Type B pancreatic cell (in vitro differentiated cells): Measurements from ENCODE around the gene SCGB1C1. TPM values are rescaled to one million over a fixed set of nuclear protein-coding genes. Genes with fewer than 3 reads are reported as not detected.
A peak's percentile ranks its signal among the peaks of the same experiment; 100 is the strongest.

Experiments
- DNase-seq: peaks from one replicate; pipeline ENCODE4 v3.0.0; 2021; ENCODE audit warnings: mixed read lengths; ENCODE audit not compliant: unreplicated experiment; ENCODE audit errors: extremely low spot score
- H3K27ac Mint-ChIP-seq: 2 replicates; pipeline ENCODE4 v1.8.0; 2021; ENCODE audit warnings: mild to moderate bottlenecking, mixed read lengths
- H3K27me3 Mint-ChIP-seq: 2 replicates; pipeline ENCODE4 v1.8.0; 2021; ENCODE audit warnings: mixed read lengths
- H3K36me3 Mint-ChIP-seq: 2 replicates; pipeline ENCODE4 v1.8.0; 2021; ENCODE audit warnings: mixed read lengths
- H3K4me1 Mint-ChIP-seq: one replicate; pipeline ENCODE4 v1.8.0; 2021; ENCODE audit warnings: mixed read lengths; ENCODE audit not compliant: unreplicated experiment
- H3K4me3 Mint-ChIP-seq: 2 replicates; pipeline ENCODE4 v1.8.0; 2021; ENCODE audit warnings: mild to moderate bottlenecking, mixed read lengths
- H3K9me3 Mint-ChIP-seq: 2 replicates; pipeline ENCODE4 v1.8.0; 2021; ENCODE audit warnings: mixed read lengths
- total RNA-seq: library from RNA; stranded (reverse); gene quantifications from 2 replicates; pipeline ENCODE4 v1.2.1, GENCODE V29; 2021; ENCODE audit warnings: low replicate concordance
- TF ChIP-seq, protein P1 (sequence below): fragments of 200-600 bp; sonication (generic); conservative IDR thresholded peaks from 2 replicates; pipeline ENCODE4 v1.5.0; 2021; ENCODE audit warnings: antibody characterized with exemption, mild to moderate bottlenecking

The SCGB1C1 gene
- total RNA-seq, 1 donor from 2014 or later = not detected

DNA sequence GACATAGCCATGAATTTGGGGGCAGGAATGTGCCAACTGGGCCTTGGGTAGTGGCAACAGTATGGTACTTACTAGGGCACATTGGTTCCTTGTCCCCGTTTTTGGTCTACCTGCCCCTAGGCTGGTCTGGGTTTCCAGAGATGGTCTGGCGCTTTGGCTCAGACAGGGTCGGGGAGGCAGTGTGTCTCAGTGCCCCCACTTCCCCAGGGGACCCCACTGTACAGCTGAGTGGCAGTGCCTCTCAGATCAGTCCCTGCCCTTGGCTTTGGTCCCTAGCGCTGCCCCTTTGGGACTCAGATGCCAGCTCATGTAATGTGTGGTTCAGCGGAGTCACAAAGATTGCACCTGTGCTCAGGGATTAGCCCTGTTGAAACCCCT, 17.9 kb downstream of the SCGB1C1 start:
- H3K4me1 Mint-ChIP-seq = peaks cover 16% of the 10 kb centered on the region
- no peak for DNase-seq
- H3K9me3 Mint-ChIP-seq = no peaks in the 10 kb centered on the region
- no peaks in the 10 kb centered on the region for H3K27me3 Mint-ChIP-seq
- peak overlapping the region; percentile 90 for H3K27ac Mint-ChIP-seq
- peaks cover 5% of the 10 kb centered on the region for H3K36me3 Mint-ChIP-seq
- TF ChIP-seq, protein P1, sequence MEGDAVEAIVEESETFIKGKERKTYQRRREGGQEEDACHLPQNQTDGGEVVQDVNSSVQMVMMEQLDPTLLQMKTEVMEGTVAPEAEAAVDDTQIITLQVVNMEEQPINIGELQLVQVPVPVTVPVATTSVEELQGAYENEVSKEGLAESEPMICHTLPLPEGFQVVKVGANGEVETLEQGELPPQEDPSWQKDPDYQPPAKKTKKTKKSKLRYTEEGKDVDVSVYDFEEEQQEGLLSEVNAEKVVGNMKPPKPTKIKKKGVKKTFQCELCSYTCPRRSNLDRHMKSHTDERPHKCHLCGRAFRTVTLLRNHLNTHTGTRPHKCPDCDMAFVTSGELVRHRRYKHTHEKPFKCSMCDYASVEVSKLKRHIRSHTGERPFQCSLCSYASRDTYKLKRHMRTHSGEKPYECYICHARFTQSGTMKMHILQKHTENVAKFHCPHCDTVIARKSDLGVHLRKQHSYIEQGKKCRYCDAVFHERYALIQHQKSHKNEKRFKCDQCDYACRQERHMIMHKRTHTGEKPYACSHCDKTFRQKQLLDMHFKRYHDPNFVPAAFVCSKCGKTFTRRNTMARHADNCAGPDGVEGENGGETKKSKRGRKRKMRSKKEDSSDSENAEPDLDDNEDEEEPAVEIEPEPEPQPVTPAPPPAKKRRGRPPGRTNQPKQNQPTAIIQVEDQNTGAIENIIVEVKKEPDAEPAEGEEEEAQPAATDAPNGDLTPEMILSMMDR = no peak
- H3K4me3 Mint-ChIP-seq = peak overlapping the region; percentile 98

DNA sequence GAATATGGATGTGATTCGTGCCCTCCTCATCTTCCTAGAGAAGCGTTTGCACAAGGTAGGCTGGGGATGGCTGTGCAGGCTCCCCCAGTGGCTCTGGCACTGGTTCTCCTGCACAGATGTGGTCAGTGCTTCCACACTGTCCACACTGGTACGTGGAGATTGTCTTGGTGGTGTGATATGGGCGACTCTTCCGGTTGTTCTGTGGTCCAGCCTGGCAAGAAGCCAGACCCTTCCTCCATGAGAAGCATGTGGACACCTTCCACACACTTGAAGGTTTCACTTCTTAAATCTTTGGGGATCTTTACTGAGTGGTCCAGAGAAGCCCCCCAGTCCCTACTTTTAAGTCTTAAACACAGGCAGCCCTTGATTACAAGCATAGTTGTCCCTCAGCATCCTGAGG, 18.4 kb downstream of the SCGB1C1 start:
- no peaks in the 10 kb centered on the region for H3K27me3 Mint-ChIP-seq
- H3K36me3 Mint-ChIP-seq = peaks cover 5% of the 10 kb centered on the region
- TF ChIP-seq, protein P1 = no peak
- peak overlapping the region; percentile 98 for H3K4me3 Mint-ChIP-seq
- H3K9me3 Mint-ChIP-seq = no peaks in the 10 kb centered on the region
- H3K27ac Mint-ChIP-seq = peak overlapping the region; percentile 90
- H3K4me1 Mint-ChIP-seq = peaks cover 16% of the 10 kb centered on the region
- DNase-seq = no peak

DNA sequence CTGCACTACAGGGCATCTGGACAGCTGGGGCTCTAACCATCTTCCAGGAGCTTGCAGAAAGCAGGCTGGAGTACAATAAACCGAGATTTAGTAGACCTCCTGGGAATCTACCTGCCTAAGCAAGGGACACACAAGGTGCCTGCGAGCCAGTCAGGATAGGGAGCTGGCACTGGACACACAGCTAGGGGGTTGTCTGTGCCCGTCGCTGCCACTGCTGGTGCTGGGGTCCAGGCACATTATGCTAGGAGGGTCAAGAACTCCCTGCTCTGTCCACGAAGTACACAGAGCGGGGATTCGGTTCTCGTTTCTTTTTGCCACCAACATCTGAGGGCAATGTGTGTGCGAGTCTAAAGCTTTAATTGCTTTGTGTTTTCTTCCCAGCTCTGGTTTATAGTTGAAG, 18.9 kb downstream of the SCGB1C1 start:
- Mint-ChIP-seq H3K27ac (peak overlapping the region; percentile 90), H3K4me3 (peak overlapping the region; percentile 98)

DNA sequence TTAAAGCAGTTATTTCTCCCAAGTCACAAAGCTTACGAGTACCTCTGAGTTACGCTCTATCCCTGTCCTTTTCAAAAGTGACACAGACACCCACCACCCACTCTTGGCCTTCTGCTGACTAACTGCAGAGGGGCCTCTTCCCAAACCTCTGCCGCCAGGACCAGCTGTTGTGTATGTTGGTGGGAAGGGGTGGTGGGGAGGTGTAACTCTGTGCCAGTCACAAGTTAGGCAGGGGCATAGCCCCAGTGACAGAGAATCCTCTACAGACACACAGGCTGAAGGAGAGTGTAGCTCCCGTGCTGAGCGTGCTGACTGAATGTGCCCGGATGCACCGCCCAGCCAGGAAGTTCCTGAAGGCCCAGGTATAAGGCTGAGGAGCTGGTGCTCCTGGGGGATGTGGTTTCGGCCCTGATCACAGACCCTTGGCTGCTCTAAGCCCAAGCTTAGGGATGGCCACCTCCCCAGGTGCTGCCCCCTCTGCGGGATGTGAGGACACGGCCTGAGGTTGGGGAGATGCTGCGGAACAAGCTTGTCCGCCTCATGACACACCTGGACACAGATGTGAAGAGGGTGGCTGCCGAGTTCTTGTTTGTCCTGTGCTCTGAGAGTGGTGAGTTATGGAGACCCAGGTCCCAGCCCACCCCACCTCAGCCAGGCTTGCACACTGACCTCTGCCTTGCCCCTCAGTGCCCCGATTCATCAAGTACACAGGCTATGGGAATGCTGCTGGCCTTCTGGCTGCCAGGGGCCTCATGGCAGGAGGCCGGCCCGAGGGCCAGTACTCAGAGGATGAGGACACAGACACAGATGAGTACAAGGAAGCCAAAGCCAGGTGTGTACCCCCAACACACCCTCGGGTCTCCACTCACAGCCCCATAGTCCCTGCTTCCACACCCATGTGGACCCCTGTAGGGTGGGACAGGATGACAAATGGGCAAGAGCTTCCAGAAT, 19.5 kb downstream of the SCGB1C1 start:
- Mint-ChIP-seq H3K27me3 (no peaks in the 10 kb centered on the region), H3K27ac (peak overlapping the region; percentile 61), H3K9me3 (no peaks in the 10 kb centered on the region), H3K4me3 (peak overlapping the region; percentile 34), H3K4me1 (peaks cover 15% of the 10 kb centered on the region), H3K36me3 (peaks cover 5% of the 10 kb centered on the region)
- TF ChIP-seq, protein P1 = no peak
- no peak for DNase-seq

More for the DNA sequence above, 18.9 kb downstream of the SCGB1C1 start:
- Mint-ChIP-seq H3K27me3 (no peaks in the 10 kb centered on the region), H3K4me1 (peaks cover 16% of the 10 kb centered on the region), H3K36me3 (peaks cover 5% of the 10 kb centered on the region), H3K9me3 (no peaks in the 10 kb centered on the region)
- TF ChIP-seq, protein P1 = no peak
- DNase-seq = no peak

DNA sequence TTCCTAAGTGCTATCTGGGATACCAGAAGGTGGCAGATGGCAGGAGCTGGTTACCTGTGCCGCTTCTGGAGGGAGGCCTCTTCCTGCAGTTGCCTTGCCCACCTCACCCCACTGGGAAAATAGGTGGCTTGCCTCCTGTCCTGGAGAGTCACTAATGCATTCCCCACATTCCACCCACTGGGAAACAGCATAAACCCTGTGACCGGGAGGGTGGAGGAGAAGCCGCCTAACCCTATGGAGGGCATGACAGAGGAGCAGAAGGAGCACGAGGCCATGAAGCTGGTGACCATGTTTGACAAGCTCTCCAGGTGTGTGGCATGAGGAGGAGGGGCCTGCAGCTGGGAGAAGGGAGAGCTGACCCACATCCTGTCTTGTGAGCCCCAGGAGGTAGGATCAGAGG, 20.2 kb downstream of the SCGB1C1 start:
- Mint-ChIP-seq H3K4me3 (no peak overlapping the region), H3K27me3 (no peaks in the 10 kb centered on the region), H3K9me3 (no peaks in the 10 kb centered on the region), H3K27ac (peak overlapping the region; percentile 65), H3K36me3 (peaks cover 5% of the 10 kb centered on the region), H3K4me1 (peaks cover 13% of the 10 kb centered on the region)
- DNase-seq = no peak
- TF ChIP-seq, protein P1 = no peak
